Measurements from ENCODE around the gene CERS1.

Gene CERS1

GRCh38 chr19:18897094-18898029, 1.4 kb upstream of the CERS1 start:
- no peak for DNase-seq

GRCh38 chr19:18896421-18896841, 473 bp upstream of the CERS1 start:
- DNase-seq: no peak

- DNase-seq: no peak
Measured at GRCh38 chr19:18895038-18895823, 727 bp downstream of the CERS1 start.

GRCh38 chr19:18894254-18895037, 1.5 kb downstream of the CERS1 start:
- DNase-seq: no peak

GRCh38 chr19:18893587-18894253, 2.2 kb downstream of the CERS1 start:
- no peak for DNase-seq

GRCh38 chr19:18889949-18890745, 5.8 kb downstream of the CERS1 start:
- no peak for DNase-seq

GRCh38 chr19:18886972-18887371, 9.0 kb downstream of the CERS1 start:
- no peak for DNase-seq

- no peak for DNase-seq
Measured at GRCh38 chr19:18883526-18884304, 12.2 kb downstream of the CERS1 start.

- DNase-seq: no peak
Measured at GRCh38 chr19:18881491-18881890, 14.5 kb downstream of the CERS1 start.

- DNase-seq: peak; percentile 18 to 37
Measured at GRCh38 chr19:18879579-18880373, 16.2 kb downstream of the CERS1 start.

- DNase-seq: no peak
Measured at GRCh38 chr19:18878858-18879578, 16.9 kb downstream of the CERS1 start.

- no peak for DNase-seq
Measured at GRCh38 chr19:18878058-18878797, 17.7 kb downstream of the CERS1 start.

- DNase-seq: no peak
Measured at GRCh38 chr19:18876865-18877264, 19.1 kb downstream of the CERS1 start.

GRCh38 chr19:18875726-18876125, 20.2 kb downstream of the CERS1 start:
- DNase-seq: no peak

- DNase-seq: no peak
Measured at GRCh38 chr19:18871543-18871942, 24.4 kb downstream of the CERS1 start.

- DNase-seq: no peak
Measured at GRCh38 chr19:18870531-18871172, 25.3 kb downstream of the CERS1 start.

- no peak for DNase-seq
Measured at GRCh38 chr19:18869781-18870530, 26.0 kb downstream of the CERS1 start.

Measured in CD4-positive, alpha-beta T cell treated with Interleukin-4 for 1 hour (primary cell).